HG03025 (cell line): Measurements from ENCODE around the gene TRIM8.

Experiments used
- ATAC-seq: cut with Tn5 transposase; IDR thresholded peaks from one replicate; pipeline ENCODE4 v1.9.1; 2021; ENCODE audit warnings: mild to moderate bottlenecking, moderate library complexity; ENCODE audit not compliant: unreplicated experiment, low FRiP score

Gene TRIM8

GRCh38 chr10:102644066-102644645 lies at the start of gene TRIM8:
TRIM8 (plus strand) TSS chr10:102644479; CDS start chr10:102644618, 139 bp downstream.
- no peak for ATAC-seq

- ATAC-seq, result no peak
Measured at GRCh38 chr10:102595293-102595692, 49.0 kb upstream of the TRIM8 start.

- ATAC-seq, result no peak
Measured at GRCh38 chr10:102595897-102596296, 48.4 kb upstream of the TRIM8 start.

GRCh38 chr10:102596506-102596971 lies 47.7 kb upstream of the TRIM8 start:
- ATAC-seq, result no peak

GRCh38 chr10:102597131-102597991 lies 46.9 kb upstream of the TRIM8 start:
- no peak for ATAC-seq

- no peak for ATAC-seq
Measured at GRCh38 chr10:102598243-102598642, 46.0 kb upstream of the TRIM8 start.

GRCh38 chr10:102599565-102600327 lies 44.5 kb upstream of the TRIM8 start:
- ATAC-seq, result no peak

GRCh38 chr10:102600816-102601215 lies 43.5 kb upstream of the TRIM8 start:
- ATAC-seq, result no peak

GRCh38 chr10:102601639-102602038 lies 42.6 kb upstream of the TRIM8 start:
- no peak for ATAC-seq

GRCh38 chr10:102602272-102603045 lies 41.8 kb upstream of the TRIM8 start:
- no peak for ATAC-seq

- ATAC-seq, result no peak
Measured at GRCh38 chr10:102603946-102604345, 40.3 kb upstream of the TRIM8 start.

- ATAC-seq, result no peak
Measured at GRCh38 chr10:102604439-102604841, 39.8 kb upstream of the TRIM8 start.

- no peak for ATAC-seq
Measured at GRCh38 chr10:102605712-102606111, 38.6 kb upstream of the TRIM8 start.

- ATAC-seq, result no peak
Measured at GRCh38 chr10:102608487-102608886, 35.8 kb upstream of the TRIM8 start.

- ATAC-seq, result no peak
Measured at GRCh38 chr10:102610441-102610887, 33.8 kb upstream of the TRIM8 start.

- ATAC-seq, result no peak
Measured at GRCh38 chr10:102611514-102612087, 32.7 kb upstream of the TRIM8 start.

- ATAC-seq, result no peak
Measured at GRCh38 chr10:102612964-102613275, 31.4 kb upstream of the TRIM8 start.

- no peak for ATAC-seq
Measured at GRCh38 chr10:102613286-102613685, 31.0 kb upstream of the TRIM8 start.

GRCh38 chr10:102613785-102614184 lies 30.5 kb upstream of the TRIM8 start:
- ATAC-seq, result no peak

GRCh38 chr10:102614888-102615287 lies 29.4 kb upstream of the TRIM8 start:
- ATAC-seq, result no peak
